Suprapubic skin (tissue), 4 donors: Measurements from ENCODE around the gene SPPL3. TPM values are rescaled to one million over a fixed set of nuclear protein-coding genes. Genes with fewer than 3 reads are reported as not detected.
A peak's percentile ranks its signal among the peaks of the same experiment; 100 is the strongest.
"Not testable (repeated sequence)": the region's sequence is repeated elsewhere in the genome, so short reads cannot be mapped to it uniquely, and the experiment has no call there.

Experiments
- DNase-seq, 2 donors: peaks; one replicate each; pipeline ENCODE4 v3.0.0-alpha.2; 2019; ENCODE audit warnings: low spot score in 2 of 2
- H3K27ac ChIP-seq: fragments of 200-600 bp; sonication (generic); one replicate; pipeline ENCODE4 v1.5.1; 2019
- H3K27me3 ChIP-seq: fragments of 200-600 bp; sonication (generic); one replicate; pipeline ENCODE4 v1.5.1; 2019
- H3K36me3 ChIP-seq: fragments of 200-600 bp; sonication (generic); one replicate; pipeline ENCODE4 v1.5.1; 2019
- H3K4me1 ChIP-seq: fragments of 200-600 bp; sonication (generic); one replicate; pipeline ENCODE4 v1.5.1; 2019
- H3K4me3 ChIP-seq: fragments of 200-600 bp; sonication (generic); one replicate; pipeline ENCODE4 v1.5.1; 2019; ENCODE audit warnings: mild to moderate bottlenecking
- H3K9me3 ChIP-seq: fragments of 200-600 bp; sonication (generic); one replicate; pipeline ENCODE4 v1.5.1; 2019
- CTCF ChIP-seq, 2 donors: fragments of 200-600 bp in 1 of 2; fragments of 450-650 bp in 1 of 2; sonication (generic) in 1 of 2; IDR thresholded peaks; one replicate each; pipeline ENCODE4 v1.5.1; 2016 to 2019; ENCODE audit warnings: antibody characterized with exemption in 2 of 2, mild to moderate bottlenecking in 1 of 2, moderate library complexity in 1 of 2
- EP300 ChIP-seq: sonication (generic); formaldehyde crosslinking; IDR thresholded peaks from one replicate; pipeline ENCODE4 v1.6.1; 2017; ENCODE audit warnings: antibody characterized with exemption
- POLR2A ChIP-seq, 2 donors: fragments of 450-650 bp; IDR thresholded peaks; one replicate each; pipeline ENCODE4 v1.6.1; 2017; ENCODE audit warnings: antibody characterized with exemption in 2 of 2, mild to moderate bottlenecking in 2 of 2, moderate library complexity in 2 of 2
- POLR2AphosphoS5 ChIP-seq, 3 donors: sonication (generic); formaldehyde crosslinking; IDR thresholded peaks; one replicate each; pipeline ENCODE4 v1.6.1; 2017; ENCODE audit warnings: antibody characterized with exemption in 3 of 3
- whole genome bisulfite sequencing: methylation state at CpG from one replicate; pipeline ENCODE4 v1.1.5; 2018; 5-methylcytosine and 5-hydroxymethylcytosine counted together
- total RNA-seq, 4 donors: library from RNA; depleted of rRNA; stranded (reverse); fragments of >200 nt; gene quantifications; one replicate each; pipeline ENCODE4 v1.1.0, GENCODE V29; 2016

The SPPL3 gene
- total RNA-seq, 4 donors from 2014 or later = 64.7 to 91.8 (median 70.6) TPM

DNA sequence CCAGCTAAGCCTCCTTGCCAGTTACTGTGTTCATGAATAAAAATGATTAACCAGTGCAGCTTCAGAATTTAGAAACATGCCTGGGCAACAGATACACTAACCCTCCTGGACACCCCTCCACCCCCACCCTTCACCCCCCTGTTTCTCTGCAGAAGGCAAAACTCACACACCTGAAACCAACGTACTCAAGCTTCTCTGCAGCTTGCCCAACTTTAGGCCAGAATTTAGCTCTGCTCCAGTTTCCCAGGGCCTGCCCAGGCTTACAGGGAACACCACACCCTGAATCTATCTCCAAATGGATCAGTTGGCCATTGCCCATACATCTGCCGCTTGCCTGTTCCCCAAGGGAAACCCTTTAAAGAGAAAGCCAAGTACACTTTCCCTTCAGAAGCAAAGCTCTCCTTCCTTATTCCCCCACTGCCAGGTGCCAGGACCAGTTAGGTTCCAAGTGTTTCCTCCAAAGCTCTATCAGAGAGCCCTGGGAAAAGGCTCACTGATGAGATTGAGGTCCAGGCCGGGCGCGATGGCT is 1.8 kb upstream of the SPPL3 start:
- Histone ChIP-seq H3K4me3 (no peak overlapping the region), H3K27me3 (no peaks in the 10 kb centered on the region), H3K9me3 (no peaks in the 10 kb centered on the region), H3K4me1 (peaks cover 82% of the 10 kb centered on the region), H3K36me3 (no peaks in the 10 kb centered on the region), H3K27ac (peak overlapping the region; percentile 98)
- 47% methylated on average over 3 of the region's 5 CpGs for WGBS
- no peak for DNase-seq
- TF ChIP-seq POLR2AphosphoS5 (IDR thresholded peaks at IDR 0.05) (peak in 1 of 3 donors; percentile 74), EP300 (no peak)

GRCh38 chr12:120903412-120904196 is 554 bp downstream of the SPPL3 start:
- peak in 1 of 3 donors; percentile 7 for TF ChIP-seq POLR2AphosphoS5 (IDR thresholded peaks at IDR 0.05)
- no peak for TF ChIP-seq EP300
- H3K36me3 ChIP-seq = no peaks in the 10 kb centered on the region
- H3K27ac ChIP-seq = peak overlapping the region; percentile 98
- peak; percentile 83 for DNase-seq
- H3K9me3 ChIP-seq = no peaks in the 10 kb centered on the region
- H3K4me1 ChIP-seq = peaks cover 71% of the 10 kb centered on the region
- no peaks in the 10 kb centered on the region for H3K27me3 ChIP-seq
- H3K4me3 ChIP-seq = peak overlapping the region; percentile 86
- 1% methylated on average over 20 of the region's 85 CpGs for WGBS

- Histone ChIP-seq H3K27ac (peak overlapping the region; percentile 98), H3K4me3 (peak overlapping the region; percentile 86), H3K36me3 (no peaks in the 10 kb centered on the region), H3K4me1 (peaks cover 65% of the 10 kb centered on the region), H3K27me3 (no peaks in the 10 kb centered on the region), H3K9me3 (no peaks in the 10 kb centered on the region)
- 2% methylated on average over 15 of the region's 15 CpGs for WGBS
- no peak for DNase-seq
- TF ChIP-seq EP300 = no peak
- no peak for TF ChIP-seq POLR2A (IDR thresholded peaks at IDR 0.05)
- no peak for TF ChIP-seq CTCF (IDR thresholded peaks at IDR 0.05)
- TF ChIP-seq POLR2AphosphoS5 (IDR thresholded peaks at IDR 0.05) = no peak
Measured at GRCh38 chr12:120902846-120903411, 1.2 kb downstream of the SPPL3 start.

- H3K36me3 ChIP-seq = no peaks in the 10 kb centered on the region
- H3K27me3 ChIP-seq = no peaks in the 10 kb centered on the region
- H3K4me3 ChIP-seq = peak overlapping the region; percentile 86
- H3K4me1 ChIP-seq = peaks cover 58% of the 10 kb centered on the region
- 43% methylated on average over 4 of the region's 4 CpGs for WGBS
- H3K9me3 ChIP-seq = no peaks in the 10 kb centered on the region
- no peak overlapping the region for H3K27ac ChIP-seq
- TF ChIP-seq EP300 (no peak), POLR2A (IDR thresholded peaks at IDR 0.05) (no peak), POLR2AphosphoS5 (IDR thresholded peaks at IDR 0.05) (no peak), CTCF (IDR thresholded peaks at IDR 0.05) (no peak)
- no peak for DNase-seq
Measured at GRCh38 chr12:120901818-120902217, 2.3 kb downstream of the SPPL3 start.

DNA sequence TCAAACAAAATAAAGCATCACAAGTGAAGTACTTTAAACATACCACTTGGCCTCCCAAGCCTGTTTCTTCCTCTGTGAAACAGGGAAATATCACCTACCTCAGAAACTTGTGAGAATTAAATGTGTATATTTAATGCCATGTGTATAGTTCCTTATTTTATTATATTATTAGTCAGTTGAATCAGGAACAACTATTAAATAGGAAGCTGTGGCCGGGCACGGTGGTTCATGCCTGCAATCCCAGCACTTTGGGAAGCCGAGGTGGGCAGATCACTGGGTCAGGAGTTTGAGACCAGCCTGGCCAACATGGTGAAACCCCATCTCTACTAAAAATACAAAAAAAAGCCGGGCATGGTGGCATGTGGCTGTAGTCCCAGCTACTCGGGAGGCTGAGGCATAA is 3.1 kb downstream of the SPPL3 start:
- H3K4me1 ChIP-seq = peaks cover 57% of the 10 kb centered on the region
- H3K9me3 ChIP-seq, H3K4me3 ChIP-seq, DNase-seq, H3K27ac ChIP-seq, H3K36me3 ChIP-seq, H3K27me3 ChIP-seq: not testable (repeated sequence)
- 81% methylated on average over 5 of the region's 5 CpGs for WGBS

GRCh38 chr12:120895532-120895931 is 8.6 kb downstream of the SPPL3 start:
- Histone ChIP-seq H3K4me1 (peaks cover 27% of the 10 kb centered on the region), H3K27me3 (no peaks in the 10 kb centered on the region), H3K36me3 (peaks cover 4% of the 10 kb centered on the region), H3K4me3 (no peak overlapping the region), H3K27ac (no peak overlapping the region), H3K9me3 (no peaks in the 10 kb centered on the region)
- 83% methylated on average over 7 of the region's 7 CpGs for WGBS
- no peak for TF ChIP-seq CTCF (IDR thresholded peaks at IDR 0.05)
- TF ChIP-seq POLR2AphosphoS5 (IDR thresholded peaks at IDR 0.05) = no peak
- TF ChIP-seq POLR2A (IDR thresholded peaks at IDR 0.05) = no peak
- TF ChIP-seq EP300 = no peak
- DNase-seq = no peak
